ENCODE results near the gene RHBDL2.

Gene RHBDL2

GRCh38 chr1:38929054-38929453 is 12.6 kb downstream of the RHBDL2 start:
- no peak for DNase-seq (ENCODE audit: extremely low read depth, low read depth)
- TF ChIP-seq CTCF (IDR thresholded peaks at IDR 0.05; ENCODE audit: low read depth, low read length), result no peak

GRCh38 chr1:38926091-38926490 is 15.5 kb downstream of the RHBDL2 start:
- no peak for DNase-seq (ENCODE audit: extremely low read depth, low read depth)
- no peak for TF ChIP-seq CTCF (IDR thresholded peaks at IDR 0.05; ENCODE audit: low read depth, low read length)

- no peak for DNase-seq (ENCODE audit: extremely low read depth, low read depth)
- no peak for TF ChIP-seq CTCF (IDR thresholded peaks at IDR 0.05; ENCODE audit: low read depth, low read length)
Measured at GRCh38 chr1:38925391-38925790, 16.2 kb downstream of the RHBDL2 start.

- TF ChIP-seq CTCF (IDR thresholded peaks at IDR 0.05; ENCODE audit: low read depth, low read length), result no peak
- DNase-seq (ENCODE audit: extremely low read depth, low read depth), result no peak
Measured at GRCh38 chr1:38923607-38924006, 18.0 kb downstream of the RHBDL2 start.

GRCh38 chr1:38919130-38919529 is 22.5 kb downstream of the RHBDL2 start:
- no peak; the same call in none of the 2 replicates for TF ChIP-seq CTCF (IDR thresholded peaks at IDR 0.05; ENCODE audit: low read depth, low read length)
- no peak for DNase-seq (ENCODE audit: extremely low read depth, low read depth)

GRCh38 chr1:38918568-38918967 is 23.1 kb downstream of the RHBDL2 start:
- no peak for DNase-seq (ENCODE audit: extremely low read depth, low read depth)

GRCh38 chr1:38917772-38918171 is 23.9 kb downstream of the RHBDL2 start:
- DNase-seq (ENCODE audit: extremely low read depth, low read depth), result no peak
- no peak for TF ChIP-seq CTCF (IDR thresholded peaks at IDR 0.05; ENCODE audit: low read depth, low read length)

More at GRCh38 chr1:38918568-38918967, 23.1 kb downstream of the RHBDL2 start:
- no peak for TF ChIP-seq CTCF (IDR thresholded peaks at IDR 0.05; ENCODE audit: low read depth, low read length)
